Hepatocyte (in vitro differentiated cells): ENCODE results near the gene ADAMTSL1. TPM values are rescaled to one million over a fixed set of nuclear protein-coding genes. Genes with fewer than 3 reads are reported as not detected.

Source experiments
- DNase-seq: peaks from one replicate; pipeline ENCODE4 v3.0.0-alpha.2; 2016; ENCODE audit warnings: low spot score
- H2AFZ ChIP-seq: fragments of 200-600 bp; sonication (generic); 2 replicates; pipeline ENCODE4 v1.6.0; 2016; ENCODE audit warnings: antibody characterized with exemption, mild to moderate bottlenecking
- H3K27ac ChIP-seq: fragments of 200-600 bp; sonication (generic); 2 replicates; pipeline ENCODE4 v1.5.1; 2016; ENCODE audit warnings: mild to moderate bottlenecking
- H3K27me3 ChIP-seq: fragments of 200-600 bp; sonication (generic); 2 replicates; pipeline ENCODE4 v1.6.1; 2016
- H3K36me3 ChIP-seq: fragments of 200-600 bp; sonication (generic); replicated peaks from 2 replicates; pipeline ENCODE4 v1.5.1; 2016; ENCODE audit warnings: low read depth; ENCODE audit not compliant: insufficient read depth
- H3K4me1 ChIP-seq: fragments of 200-600 bp; sonication (generic); 2 replicates; pipeline ENCODE4 v1.5.1; 2016; ENCODE audit warnings: mild to moderate bottlenecking, moderate library complexity; ENCODE audit not compliant: insufficient read depth
- H3K4me2 ChIP-seq: fragments of 200-600 bp; sonication (generic); 2 replicates; pipeline ENCODE4 v1.6.0; 2016
- H3K4me3 ChIP-seq: fragments of 200-600 bp; sonication (generic); 2 replicates; pipeline ENCODE4 v1.5.1; 2016; ENCODE audit warnings: mild to moderate bottlenecking
- H3K79me2 ChIP-seq: fragments of 200-600 bp; sonication (generic); 2 replicates; pipeline ENCODE4 v1.6.0; 2017; ENCODE audit warnings: mild to moderate bottlenecking
- H3K9me2 ChIP-seq: fragments of 200-600 bp; sonication (generic); replicated peaks from 2 replicates; pipeline ENCODE4 v1.6.0; 2017; ENCODE audit warnings: mild to moderate bottlenecking; ENCODE audit not compliant: insufficient read depth
- H3K9me3 ChIP-seq: fragments of 200-600 bp; sonication (generic); 2 replicates; pipeline ENCODE4 v1.5.1; 2016; ENCODE audit warnings: low read depth, mild to moderate bottlenecking
- H4K20me1 ChIP-seq: fragments of 200-600 bp; sonication (generic); 2 replicates; pipeline ENCODE4 v1.6.0; 2016; ENCODE audit warnings: mild to moderate bottlenecking; ENCODE audit not compliant: insufficient read depth, poor library complexity, severe bottlenecking
- CTCF ChIP-seq: fragments of 200-600 bp; sonication (generic); IDR thresholded peaks from 2 replicates; pipeline ENCODE4 v1.5.1; 2016; ENCODE audit warnings: antibody characterized with exemption, mild to moderate bottlenecking; ENCODE audit not compliant: poor library complexity
- EZH2 ChIP-seq: fragments of 200-600 bp; sonication (generic); IDR thresholded peaks from 2 replicates; pipeline ENCODE4 v1.6.1; 2016; ENCODE audit warnings: antibody characterized with exemption, mild to moderate bottlenecking, borderline replicate concordance
- EZH2phosphoT487 ChIP-seq: fragments of 200-600 bp; sonication (generic); IDR thresholded peaks from one replicate; pipeline ENCODE4 v1.6.1; 2018; ENCODE audit warnings: antibody characterized with exemption, mild to moderate bottlenecking, low read depth, moderate library complexity; ENCODE audit not compliant: unreplicated experiment, severe bottlenecking
- WGBS: methylation state at CpG from one replicate; pipeline ENCODE4 v1.1.6; 2016; ENCODE audit warnings: low lambda C conversion rate; ENCODE audit errors: missing lambda C conversion rate; 5-methylcytosine and 5-hydroxymethylcytosine counted together
- polyA plus RNA-seq: library from polyadenylated mRNA; unstranded; fragments of >200 nt; fragmentation: Nextera tagmentation; extraction: Ambion mirVana; gene quantifications from 2 replicates; pipeline ENCODE4 v1.2.1, GENCODE V29; 2016
- total RNA-seq: library from RNA; depleted of rRNA; stranded (reverse); fragments of >200 nt; gene quantifications from 2 replicates; pipeline ENCODE4 v1.2.3, GENCODE V29; 2014

The ADAMTSL1 gene
- total and polyA plus RNA-seq, 2 experiments from 2014 or later: 7.2 to 24.0 TPM

DNA sequence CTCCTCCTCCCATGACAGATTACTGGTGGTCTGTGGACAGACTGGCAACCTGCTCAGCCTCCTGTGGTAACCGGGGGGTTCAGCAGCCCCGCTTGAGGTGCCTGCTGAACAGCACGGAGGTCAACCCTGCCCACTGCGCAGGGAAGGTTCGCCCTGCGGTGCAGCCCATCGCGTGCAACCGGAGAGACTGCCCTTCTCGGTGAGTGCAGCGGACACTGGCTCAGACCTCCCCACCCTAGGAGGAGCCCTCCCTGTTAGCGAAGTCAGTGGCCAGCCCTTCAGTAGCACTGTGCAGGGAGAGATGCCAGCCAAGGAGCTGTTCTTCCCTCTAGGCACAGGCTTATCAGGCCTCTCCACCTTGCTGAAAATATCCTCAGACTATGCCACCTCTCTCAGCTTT, 415.6 kb downstream of the ADAMTSL1 start:
- no peaks in the 10 kb centered on the region for H3K9me2 ChIP-seq
- peaks cover 5% of the 10 kb centered on the region for H3K9me3 ChIP-seq
- H3K36me3 ChIP-seq: no peaks in the 10 kb centered on the region
- no peak overlapping the region for H3K27ac ChIP-seq
- 95% methylated on average over 12 of the region's 12 CpGs for WGBS
- no peak overlapping the region for H3K4me3 ChIP-seq
- H2AFZ ChIP-seq: no peak overlapping the region
- H4K20me1 ChIP-seq: no peaks in the 10 kb centered on the region
- H3K4me1 ChIP-seq: peaks cover 8% of the 10 kb centered on the region
- no peak overlapping the region for H3K4me2 ChIP-seq
- DNase-seq: no peak
- no peaks in the 10 kb centered on the region for H3K27me3 ChIP-seq
- TF ChIP-seq EZH2: no peak
- TF ChIP-seq CTCF: no peak
- TF ChIP-seq EZH2phosphoT487: no peak
- no peaks in the 10 kb centered on the region for H3K79me2 ChIP-seq

GRCh38 chr9:18890372-18890771, 416.4 kb downstream of the ADAMTSL1 start:
- Histone ChIP-seq H3K36me3 (no peaks in the 10 kb centered on the region), H3K4me1 (peaks cover 8% of the 10 kb centered on the region), H3K9me2 (no peaks in the 10 kb centered on the region), H3K27me3 (no peaks in the 10 kb centered on the region), H2AFZ (no peak overlapping the region), H3K4me2 (no peak overlapping the region), H4K20me1 (no peaks in the 10 kb centered on the region), H3K4me3 (no peak overlapping the region), H3K27ac (no peak overlapping the region), H3K79me2 (no peaks in the 10 kb centered on the region), H3K9me3 (peaks cover 5% of the 10 kb centered on the region)
- DNase-seq: no peak
- no peak for TF ChIP-seq EZH2
- no peak for TF ChIP-seq EZH2phosphoT487
- no peak for TF ChIP-seq CTCF
- 54% methylated on average over 4 of the region's 4 CpGs for WGBS

- no peaks in the 10 kb centered on the region for H3K79me2 ChIP-seq
- no peak overlapping the region for H3K27ac ChIP-seq
- no peak for DNase-seq
- peaks cover 8% of the 10 kb centered on the region for H3K4me1 ChIP-seq
- WGBS: 95% methylated on average over 5 of the region's 5 CpGs
- no peaks in the 10 kb centered on the region for H3K36me3 ChIP-seq
- H3K4me3 ChIP-seq: no peak overlapping the region
- H3K9me2 ChIP-seq: no peaks in the 10 kb centered on the region
- H2AFZ ChIP-seq: no peak overlapping the region
- TF ChIP-seq EZH2phosphoT487 (no peak), EZH2 (no peak), CTCF (no peak)
- no peaks in the 10 kb centered on the region for H4K20me1 ChIP-seq
- no peaks in the 10 kb centered on the region for H3K27me3 ChIP-seq
- no peak overlapping the region for H3K4me2 ChIP-seq
- H3K9me3 ChIP-seq: peaks cover 5% of the 10 kb centered on the region
Measured at GRCh38 chr9:18891946-18892670, 418.2 kb downstream of the ADAMTSL1 start.
